ENCODE measurements around the gene ENDOD1.

GRCh38 chr11:95123556-95123955 is 33.9 kb downstream of the ENDOD1 start:
- TF ChIP-seq POLR2AphosphoS5 (IDR thresholded peaks at IDR 0.05), result no peak
- no peak for TF ChIP-seq CTCF (IDR thresholded peaks at IDR 0.05)

Data from prostate gland (tissue), 2 donors.